ENCODE data around the gene EHMT1. TPM values are rescaled to one million over a fixed set of nuclear protein-coding genes. Genes with fewer than 3 reads are reported as not detected.

Gene EHMT1
- total RNA-seq, 2 experiments from 2014 or later: 80.6 to 87.8 TPM

DNA sequence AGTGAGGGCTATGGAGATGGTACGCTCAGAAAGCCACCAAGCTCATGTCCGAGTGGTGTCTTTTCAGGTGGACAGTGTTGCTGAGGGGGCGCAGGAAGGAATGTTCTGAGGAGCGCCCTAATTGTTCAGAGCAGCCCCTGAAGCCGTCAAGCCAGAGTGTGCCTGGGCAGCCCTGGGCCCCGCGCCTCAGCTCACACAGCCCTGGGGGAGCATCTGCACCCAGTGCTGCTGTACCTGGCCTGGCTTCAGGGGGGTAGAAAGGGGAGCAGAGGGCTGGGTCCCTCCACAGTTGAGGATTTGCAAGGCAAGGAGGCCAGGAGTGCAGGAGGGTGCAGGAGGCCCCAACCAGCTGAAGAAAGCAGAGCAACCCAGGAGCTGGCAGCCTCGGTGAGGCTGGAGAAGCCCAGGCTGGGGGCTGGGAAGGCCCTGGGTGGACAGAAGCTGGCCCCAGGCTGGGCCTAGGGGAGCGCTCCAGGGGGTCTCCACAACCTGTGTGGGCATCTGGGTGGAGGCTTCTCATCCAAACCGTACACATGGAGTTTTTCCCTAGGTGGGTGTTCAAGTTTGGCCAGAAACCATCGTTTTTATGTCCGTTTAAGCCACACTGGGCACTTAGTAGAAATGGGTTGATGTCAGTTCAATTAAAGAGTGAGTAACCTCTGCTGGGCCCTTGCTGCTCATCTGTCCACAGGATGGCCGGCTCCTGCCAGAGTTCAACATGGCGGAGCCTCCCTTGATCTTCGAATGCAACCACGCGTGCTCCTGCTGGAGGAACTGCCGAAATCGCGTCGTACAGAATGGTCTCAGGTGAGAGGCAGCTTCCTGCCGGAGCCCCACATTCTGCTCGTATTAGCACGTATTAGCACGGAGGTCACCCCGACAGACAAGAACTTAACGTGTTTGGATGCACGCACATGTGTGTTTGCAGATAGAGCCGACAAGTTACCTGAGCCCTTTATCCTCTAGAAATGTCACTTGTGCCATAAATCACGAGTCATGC lies 196.8 kb downstream of the EHMT1 start:
- no peaks in the 10 kb centered on the region for H3K9me3 Mint-ChIP-seq
- Histone ChIP-seq H3K9me3 (ENCODE audit: control insufficient read depth in 1 of 2, insufficient read depth in 1 of 2, low read length in 2 of 2) (peaks cover 0 to 24% of the 10 kb centered on the region in 2 experiments), H3K36me3 (ENCODE audit: insufficient read depth, low read length) (peaks cover 74% of the 10 kb centered on the region), H3K27me3 (ENCODE audit: control insufficient read depth in 1 of 2, insufficient read depth in 2 of 2, low read length in 2 of 2) (no peaks in the 10 kb centered on the region), H3K4me3 (ENCODE audit: low read length) (no peak overlapping the region), H3K4me1 (ENCODE audit: insufficient read depth, low read length) (no peaks in the 10 kb centered on the region), H3K27ac (ENCODE audit: low read depth in 1 of 2, low read length in 2 of 2) (no peak overlapping the region)
- no peak for DNase-seq
- no peaks in the 10 kb centered on the region for H3K4me1 Mint-ChIP-seq (ENCODE audit: low read depth)
- intact Hi-C loops (cut with DNase I, micrococcal nuclease): no loop called here
- H3K27ac Mint-ChIP-seq: no peak overlapping the region
- H3K36me3 Mint-ChIP-seq (ENCODE audit: low read depth): peaks cover 61% of the 10 kb centered on the region
- no peak for TF ChIP-seq CTCF (IDR thresholded peaks at IDR 0.05)
- H3K27me3 Mint-ChIP-seq: no peaks in the 10 kb centered on the region
- ChIA-PET CTCF (no interaction called here), POLR2A (no interaction called here)
- no peak overlapping the region for H3K4me3 Mint-ChIP-seq
- no peak for ATAC-seq (ENCODE audit: poor library complexity)

DNA sequence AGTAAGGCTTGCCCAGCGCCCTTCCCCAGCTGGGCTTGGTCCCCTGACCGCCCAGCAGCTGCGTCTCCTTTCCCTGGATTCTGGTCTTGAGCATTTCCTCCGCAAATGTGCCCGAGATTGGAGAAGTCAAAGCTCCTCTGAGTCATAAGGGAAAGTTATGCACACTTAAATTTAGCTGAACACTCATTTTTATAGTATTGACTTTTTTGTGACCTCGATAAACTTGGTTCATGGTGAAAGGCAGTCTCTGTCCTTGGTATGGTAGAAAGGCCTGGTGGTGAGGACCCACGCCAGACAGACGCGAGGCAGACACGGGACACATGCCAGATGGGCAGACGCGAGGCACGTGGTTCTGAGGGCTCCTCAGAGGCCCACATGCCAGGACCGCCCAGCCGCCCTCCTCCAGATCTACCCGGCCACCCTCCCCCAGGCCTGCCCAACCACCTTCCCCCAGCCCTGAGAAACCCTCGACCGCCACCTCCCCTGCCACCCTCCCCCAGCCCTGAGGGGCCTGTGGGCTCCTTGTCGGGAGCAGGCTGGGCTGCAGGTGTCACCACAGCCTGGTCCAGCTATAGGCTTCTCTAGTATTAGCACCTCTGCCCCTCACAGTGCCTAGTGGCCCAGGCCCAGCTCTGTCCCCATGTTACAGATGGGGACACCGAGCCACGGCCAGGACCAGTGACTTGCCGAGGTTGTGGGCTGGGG lies 197.9 kb downstream of the EHMT1 start:
- Histone ChIP-seq H3K9me3 (ENCODE audit: control insufficient read depth in 1 of 2, insufficient read depth in 1 of 2, low read length in 2 of 2) (peaks cover 0 to 24% of the 10 kb centered on the region in 2 experiments), H3K27ac (ENCODE audit: low read depth in 1 of 2, low read length in 2 of 2) (no peak overlapping the region), H3K4me3 (ENCODE audit: low read length) (no peak overlapping the region), H3K27me3 (ENCODE audit: control insufficient read depth in 1 of 2, insufficient read depth in 2 of 2, low read length in 2 of 2) (no peaks in the 10 kb centered on the region), H3K36me3 (ENCODE audit: insufficient read depth, low read length) (peaks cover 73% of the 10 kb centered on the region), H3K4me1 (ENCODE audit: insufficient read depth, low read length) (no peaks in the 10 kb centered on the region)
- intact Hi-C loops (cut with DNase I, micrococcal nuclease): no loop called here
- Mint-ChIP-seq H3K4me3 (no peak overlapping the region), H3K9me3 (no peaks in the 10 kb centered on the region), H3K27me3 (no peaks in the 10 kb centered on the region), H3K4me1 (ENCODE audit: low read depth) (no peaks in the 10 kb centered on the region), H3K36me3 (ENCODE audit: low read depth) (peaks cover 70% of the 10 kb centered on the region), H3K27ac (no peak overlapping the region)
- no peak for TF ChIP-seq CTCF (IDR thresholded peaks at IDR 0.05)
- POLR2A ChIA-PET: no interaction called here
- ATAC-seq (ENCODE audit: poor library complexity) (no peak), DNase-seq (no peak)
- CTCF ChIA-PET: no interaction called here

DNA sequence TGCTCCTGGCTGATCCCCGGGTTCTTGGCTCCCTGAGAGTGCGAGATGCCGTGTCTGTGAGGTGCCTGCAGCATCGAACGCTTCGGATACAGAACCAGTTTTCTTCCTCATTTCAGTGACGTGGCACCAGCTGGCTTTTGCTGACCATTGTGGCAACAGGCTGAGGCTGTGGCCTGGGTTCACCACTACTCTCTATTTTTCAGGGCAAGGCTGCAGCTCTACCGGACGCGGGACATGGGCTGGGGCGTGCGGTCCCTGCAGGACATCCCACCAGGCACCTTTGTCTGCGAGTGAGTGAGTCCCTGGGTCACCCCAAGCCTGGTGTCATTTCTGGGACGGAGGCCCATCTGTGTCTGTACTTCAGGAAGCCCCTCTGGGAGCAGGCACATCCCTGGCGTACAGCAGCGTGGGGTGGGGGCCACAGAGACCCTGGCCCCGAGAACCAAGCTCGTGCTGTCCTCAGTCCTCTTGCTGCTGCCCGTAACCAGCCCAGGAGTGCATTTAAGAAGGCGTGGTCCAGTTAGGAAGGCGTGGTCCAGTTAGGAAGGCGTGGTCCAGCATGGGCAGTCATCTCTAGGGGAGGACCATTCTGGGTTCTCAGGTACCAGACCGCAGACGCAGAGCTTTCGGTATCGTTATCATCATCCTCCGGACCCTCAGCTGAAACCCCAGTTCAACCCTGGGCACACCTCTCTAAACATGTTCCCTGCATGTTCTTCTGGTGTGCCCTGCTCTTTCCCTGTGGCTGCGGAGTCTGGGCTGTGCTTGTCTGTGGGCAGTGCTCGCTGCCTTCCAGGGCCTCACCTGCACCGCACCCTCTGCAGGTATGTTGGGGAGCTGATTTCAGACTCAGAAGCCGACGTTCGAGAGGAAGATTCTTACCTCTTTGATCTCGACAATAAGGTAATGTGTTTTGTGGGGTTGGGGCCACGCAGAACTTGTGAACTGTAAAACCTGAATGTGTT lies 198.7 kb downstream of the EHMT1 start:
- no peaks in the 10 kb centered on the region for H3K27me3 ChIP-seq (ENCODE audit: control insufficient read depth in 1 of 2, insufficient read depth in 2 of 2, low read length in 2 of 2)
- intact Hi-C loops (cut with DNase I, micrococcal nuclease): no loop called here
- H3K36me3 ChIP-seq (ENCODE audit: insufficient read depth, low read length): peaks cover 72% of the 10 kb centered on the region
- H3K4me3 ChIP-seq (ENCODE audit: low read length): no peak overlapping the region
- H3K36me3 Mint-ChIP-seq (ENCODE audit: low read depth): peaks cover 78% of the 10 kb centered on the region
- ChIA-PET POLR2A (no interaction called here), CTCF (no interaction called here)
- no peak for TF ChIP-seq CTCF (IDR thresholded peaks at IDR 0.05)
- H3K4me1 ChIP-seq (ENCODE audit: insufficient read depth, low read length): no peaks in the 10 kb centered on the region
- no peak overlapping the region for H3K4me3 Mint-ChIP-seq
- DNase-seq (no peak), ATAC-seq (ENCODE audit: poor library complexity) (no peak)
- H3K27ac Mint-ChIP-seq: no peak overlapping the region
- no peaks in the 10 kb centered on the region for H3K27me3 Mint-ChIP-seq
- H3K9me3 ChIP-seq (ENCODE audit: control insufficient read depth in 1 of 2, insufficient read depth in 1 of 2, low read length in 2 of 2): peaks cover 0 to 24% of the 10 kb centered on the region in 2 experiments
- H3K4me1 Mint-ChIP-seq (ENCODE audit: low read depth): no peaks in the 10 kb centered on the region
- no peaks in the 10 kb centered on the region for H3K9me3 Mint-ChIP-seq
- no peak overlapping the region for H3K27ac ChIP-seq (ENCODE audit: low read depth in 1 of 2, low read length in 2 of 2)

Data from CD4-positive, alpha-beta T cell (primary cell).